HG02798 (cell line): Measurements from ENCODE around the gene OR51F2.
"Not testable (repeated sequence)": the region's sequence is repeated elsewhere in the genome, so short reads cannot be mapped to it uniquely, and the experiment has no call there.

Experiments
- ATAC-seq: cut with Tn5 transposase; IDR thresholded peaks from one replicate; pipeline ENCODE4 v1.9.1; 2021; ENCODE audit warnings: mild to moderate bottlenecking; ENCODE audit not compliant: unreplicated experiment, poor library complexity

Gene OR51F2, protein sequence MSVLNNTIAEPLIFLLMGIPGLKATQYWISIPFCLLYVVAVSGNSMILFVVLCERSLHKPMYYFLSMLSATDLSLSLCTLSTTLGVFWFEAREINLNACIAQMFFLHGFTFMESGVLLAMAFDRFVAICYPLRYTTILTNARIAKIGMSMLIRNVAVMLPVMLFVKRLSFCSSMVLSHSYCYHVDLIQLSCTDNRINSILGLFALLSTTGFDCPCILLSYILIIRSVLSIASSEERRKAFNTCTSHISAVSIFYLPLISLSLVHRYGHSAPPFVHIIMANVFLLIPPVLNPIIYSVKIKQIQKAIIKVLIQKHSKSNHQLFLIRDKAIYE

DNA sequence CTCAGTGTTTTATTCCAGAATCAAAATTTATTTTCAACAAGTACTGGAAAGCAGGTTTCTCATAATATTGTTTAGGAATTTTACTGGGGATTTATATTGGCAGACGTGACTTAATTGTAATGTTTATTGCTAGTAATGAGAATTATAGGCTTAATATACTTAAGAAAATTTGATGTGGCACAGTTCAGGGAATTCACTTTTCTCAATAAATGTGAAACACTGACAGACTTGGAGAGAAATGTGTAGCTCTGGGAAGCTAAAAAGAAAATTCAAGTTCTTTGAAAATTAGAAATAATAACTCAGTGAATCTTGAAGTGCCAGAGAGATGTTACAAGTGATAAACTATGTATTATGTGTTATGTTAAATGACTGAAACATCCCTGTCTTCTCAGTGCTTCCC, at the start of gene OR51F2:
Gene OR51F2 (plus strand): TSS at position 301 of the 400 bp plus-strand sequence. CDS start 101 bp downstream, outside the sequence.
- no peak for ATAC-seq

DNA sequence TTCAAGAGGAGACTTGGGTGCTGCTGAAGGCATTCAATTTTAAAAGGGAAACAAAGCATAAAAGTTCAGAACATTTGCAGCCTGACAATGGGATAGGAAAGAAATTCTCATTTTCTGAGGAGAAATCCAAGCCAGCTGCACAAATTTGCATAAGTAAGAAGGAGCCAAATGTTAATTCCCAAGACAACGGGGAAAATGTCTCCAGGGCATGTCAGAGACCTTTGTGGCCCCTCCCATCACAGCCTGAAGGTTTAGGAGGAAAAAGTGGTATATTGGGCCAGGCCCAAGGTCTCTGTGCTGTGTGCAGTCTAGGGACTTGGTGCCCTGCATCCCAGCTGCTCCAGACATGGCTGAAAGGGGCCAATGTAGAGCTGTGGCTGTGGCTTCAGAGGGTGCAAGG, 38.7 kb upstream of the OR51F2 start:
- ATAC-seq, result no peak

DNA sequence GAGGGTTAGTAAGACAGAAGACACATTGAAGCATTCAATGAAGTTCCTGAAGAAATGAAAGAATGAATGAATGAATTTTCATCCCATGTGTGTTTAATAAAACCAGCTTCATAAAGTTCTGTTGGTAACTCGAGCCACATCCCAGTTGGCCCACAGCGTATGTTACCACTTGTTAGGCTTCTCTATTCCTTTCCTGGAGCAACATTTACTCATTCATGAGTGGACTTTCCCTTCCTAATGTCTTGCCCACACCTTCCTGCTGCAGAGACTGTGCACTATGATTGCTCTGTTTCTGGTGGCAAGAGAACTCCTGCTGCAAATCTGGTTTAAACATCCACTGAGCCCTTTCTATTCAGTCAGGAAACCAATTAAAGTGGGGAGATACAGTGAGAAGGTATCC, 23.9 kb upstream of the OR51F2 start:
- ATAC-seq, result no peak

DNA sequence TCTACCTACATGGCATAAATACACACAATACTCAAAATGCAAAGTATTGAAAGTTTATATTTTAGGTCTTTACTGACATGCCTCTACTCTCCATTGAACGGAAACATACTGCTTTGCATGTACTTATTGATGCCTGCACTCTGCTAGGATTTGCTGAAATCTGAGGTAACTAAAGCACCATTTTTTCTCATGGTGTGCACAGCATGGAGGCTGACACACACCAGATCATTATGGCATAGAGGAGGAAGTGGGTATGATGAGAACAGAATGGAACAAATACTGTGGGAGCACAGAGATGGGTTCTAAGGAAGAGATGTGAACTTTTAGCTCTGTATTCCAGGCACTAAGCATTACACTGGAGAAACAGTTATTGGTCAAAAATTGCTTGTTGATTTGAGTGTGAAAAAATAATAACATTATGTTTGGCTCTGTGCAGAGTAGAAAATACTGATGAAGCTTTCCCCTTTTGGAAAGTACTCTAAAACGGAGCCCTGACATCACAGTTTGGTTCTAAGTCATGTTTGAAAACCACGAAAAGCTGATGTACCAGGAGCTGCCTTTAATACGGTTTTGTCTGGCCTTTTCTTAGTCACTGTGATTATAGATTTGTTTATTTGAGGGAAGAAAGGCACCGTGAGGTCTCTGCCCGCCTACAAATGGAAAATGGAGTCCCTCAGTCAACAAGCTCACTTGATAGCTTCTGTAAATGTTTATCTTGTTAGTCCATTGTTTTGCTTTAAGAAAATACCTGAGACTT, 22.5 kb upstream of the OR51F2 start:
- ATAC-seq, result no peak

DNA sequence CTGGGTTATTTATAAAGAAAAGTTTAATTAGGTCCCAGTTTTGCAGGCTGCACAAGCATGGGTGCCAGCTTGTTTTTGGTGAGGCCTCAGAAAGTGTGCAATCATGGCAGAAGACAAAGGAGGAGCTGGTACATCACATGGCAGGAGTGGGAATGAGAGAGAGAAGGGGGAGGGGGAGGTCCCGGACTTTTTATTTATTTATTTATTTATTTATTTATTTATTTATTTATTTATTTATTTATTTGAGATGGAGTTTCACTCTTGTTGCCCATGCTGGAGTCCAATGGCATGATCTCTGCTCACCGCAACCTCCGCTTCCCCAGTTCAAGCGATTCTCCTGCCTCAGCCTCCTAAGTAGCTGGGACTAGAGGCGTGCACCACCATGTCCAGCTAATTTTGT, 19.8 kb upstream of the OR51F2 start:
- ATAC-seq, result not testable (repeated sequence)

DNA sequence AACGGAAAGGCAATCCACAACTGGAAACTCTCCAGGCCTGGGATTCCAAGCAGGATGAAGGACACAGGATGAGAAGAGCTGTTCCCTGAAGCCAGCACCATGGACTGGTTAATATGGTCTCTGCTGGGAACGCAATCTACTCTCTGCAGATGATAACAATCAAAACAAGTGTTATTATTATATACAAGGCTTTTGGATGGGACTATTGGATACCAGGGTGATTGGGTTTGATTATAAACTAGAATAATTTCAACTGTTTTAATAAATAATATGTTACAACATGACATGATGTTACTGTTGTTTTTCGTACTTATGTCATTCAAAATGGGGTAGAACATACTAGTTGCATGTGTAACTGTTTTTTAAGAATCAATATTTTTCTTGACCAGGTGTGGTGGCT, 16.8 kb upstream of the OR51F2 start, which contains the start of gene OR52R1:
Gene OR52R1 (minus strand): TSS at position 101 of the 400 bp plus-strand sequence. CDS start 0 bp downstream, at position 101.
- no peak for ATAC-seq

DNA sequence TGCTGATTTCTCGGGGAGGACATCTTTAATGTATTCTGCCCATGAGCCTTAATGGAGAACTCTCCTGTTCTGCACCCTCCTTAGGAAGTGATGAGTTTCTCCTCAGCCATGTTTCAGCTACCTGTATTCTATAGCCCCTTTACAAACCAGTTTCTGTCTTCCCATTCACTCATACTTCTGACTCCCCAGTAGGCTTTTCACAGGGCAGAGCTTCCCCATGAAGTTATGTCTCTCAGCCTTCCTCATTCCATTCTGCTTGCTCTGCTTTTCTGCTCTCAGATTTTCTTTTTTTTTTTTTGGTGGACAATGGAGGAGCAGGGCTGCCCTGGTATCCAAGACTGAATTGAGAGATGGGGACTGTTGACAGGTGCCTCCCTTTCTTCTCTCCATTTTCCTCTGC, 12.6 kb upstream of the OR51F2 start:
- no peak for ATAC-seq

DNA sequence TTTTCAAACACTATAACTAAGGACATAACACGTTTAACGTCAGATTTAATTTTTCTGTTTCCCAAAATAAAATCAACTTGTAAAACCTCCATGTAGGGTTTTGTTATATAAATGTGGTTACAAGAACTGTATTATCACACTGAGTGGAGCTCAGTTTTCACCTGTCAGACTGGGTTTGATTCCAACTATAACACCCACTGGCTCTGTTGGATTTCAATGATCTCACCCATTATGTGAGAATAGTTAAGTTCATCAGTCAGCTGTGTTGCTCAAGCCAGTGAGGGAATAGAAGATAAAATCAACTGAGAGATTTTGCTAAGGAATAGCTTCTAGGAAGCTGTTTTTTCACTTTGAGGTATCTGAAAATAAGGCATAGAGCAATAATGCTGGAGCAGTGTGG, 11.9 kb upstream of the OR51F2 start:
- no peak for ATAC-seq

DNA sequence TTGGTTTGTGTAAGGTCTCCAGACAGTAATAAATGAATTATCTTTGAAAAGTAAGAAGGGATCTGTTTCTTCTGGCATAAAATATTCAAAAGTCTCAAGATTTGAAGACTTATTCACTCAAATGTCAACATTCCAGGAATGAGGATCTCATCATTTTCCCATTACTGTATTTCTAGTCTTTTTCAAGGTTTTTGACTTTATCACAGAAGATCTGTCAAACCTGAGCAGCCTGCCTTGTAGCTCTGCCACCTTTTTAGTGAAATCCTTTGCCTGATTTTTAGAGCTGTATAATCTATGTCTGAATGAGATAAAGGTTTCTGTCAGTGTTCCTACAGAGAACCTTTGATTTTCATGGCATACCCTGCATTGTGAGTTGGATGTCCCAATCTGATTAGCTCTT, 4.0 kb downstream of the OR51F2 start:
- no peak for ATAC-seq

DNA sequence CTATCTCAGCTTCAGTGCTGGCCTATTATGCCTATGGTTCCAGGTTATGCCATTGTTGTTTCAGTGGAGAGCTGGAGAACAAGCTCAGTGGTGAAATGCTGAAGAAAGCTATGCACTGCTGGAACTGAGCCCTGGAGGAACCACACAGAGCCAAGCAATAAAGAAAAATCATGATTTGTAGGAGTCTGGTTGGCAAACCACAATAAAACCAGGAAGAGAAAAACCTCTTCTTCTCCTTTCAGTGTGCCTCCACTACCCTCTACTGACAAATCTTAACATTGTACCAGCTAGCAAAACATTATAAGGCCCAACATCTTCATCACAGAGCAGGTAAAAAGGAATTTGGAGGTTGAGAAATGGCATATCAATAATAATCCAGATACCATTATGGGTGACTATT, 5.3 kb downstream of the OR51F2 start:
- no peak for ATAC-seq

DNA sequence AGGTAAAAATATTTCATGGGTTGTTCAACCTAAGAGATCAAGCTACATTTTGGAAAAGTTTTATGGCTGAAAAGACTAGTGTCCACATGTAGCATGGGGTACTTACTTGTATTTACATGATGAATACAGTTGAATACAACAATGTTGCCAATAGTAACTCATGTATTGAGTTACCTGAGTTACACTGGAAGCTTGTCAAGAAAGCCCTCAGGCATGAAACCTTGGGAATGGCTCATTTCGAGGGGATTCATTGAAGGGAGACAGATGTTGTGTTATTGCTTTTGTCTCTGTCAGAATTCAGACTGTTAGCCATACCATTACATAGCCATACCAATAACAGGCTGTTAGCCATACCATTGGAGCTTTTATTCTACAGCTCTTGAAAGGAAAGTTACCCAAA, 9.2 kb downstream of the OR51F2 start:
- ATAC-seq, result no peak

DNA sequence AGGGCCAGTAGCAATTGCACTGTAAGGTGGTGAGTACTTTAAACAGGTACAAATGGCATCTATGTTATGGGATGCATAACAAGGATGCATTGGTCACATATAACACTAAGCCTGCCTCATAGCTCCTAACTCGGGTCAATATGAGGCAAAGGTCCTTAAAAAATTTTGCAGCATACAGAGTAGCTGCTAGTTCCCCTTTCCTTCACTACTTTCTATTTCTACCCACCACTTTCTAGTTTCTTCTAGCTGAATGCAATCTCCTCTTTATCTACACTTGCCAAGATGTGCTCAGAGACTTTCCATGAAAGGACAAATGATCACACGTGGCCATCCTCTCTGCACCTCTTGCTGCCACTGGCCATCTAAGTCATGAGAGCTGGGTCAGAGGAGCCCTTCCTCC, 9.8 kb downstream of the OR51F2 start:
- no peak for ATAC-seq

DNA sequence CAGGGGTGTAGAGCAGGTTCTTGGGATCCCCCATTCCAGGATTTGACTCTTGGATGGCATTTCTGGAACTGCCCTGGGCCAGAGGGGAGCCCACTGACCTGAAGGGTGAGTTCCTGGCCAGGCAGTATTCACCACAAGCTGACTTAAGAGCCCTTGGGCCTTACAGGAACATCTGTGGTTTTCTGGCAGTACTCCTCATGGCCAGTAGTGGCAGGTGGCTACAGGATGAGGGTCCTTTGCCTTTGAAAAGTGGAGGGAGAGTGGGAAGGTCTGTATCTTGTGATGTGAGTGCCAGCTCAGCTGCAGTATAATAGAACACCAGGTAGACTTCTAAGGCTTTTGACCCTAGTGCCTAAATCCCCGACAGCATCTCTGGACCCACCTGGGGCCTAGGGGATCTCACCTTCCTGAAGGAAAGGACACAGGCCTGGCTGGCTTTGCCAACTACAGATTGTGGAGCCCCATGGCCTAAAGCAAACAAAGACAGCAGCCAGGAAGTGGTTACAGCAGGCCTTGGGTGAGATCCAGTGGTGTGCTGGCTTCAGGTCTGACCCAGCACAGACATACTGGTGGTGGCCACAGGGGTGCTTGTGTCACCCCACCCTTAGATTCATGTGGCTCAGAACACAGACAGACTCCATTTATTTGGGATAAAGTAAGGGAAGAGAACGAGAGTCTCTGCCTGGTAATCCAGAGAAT, 18.9 kb downstream of the OR51F2 start:
- ATAC-seq, result no peak

DNA sequence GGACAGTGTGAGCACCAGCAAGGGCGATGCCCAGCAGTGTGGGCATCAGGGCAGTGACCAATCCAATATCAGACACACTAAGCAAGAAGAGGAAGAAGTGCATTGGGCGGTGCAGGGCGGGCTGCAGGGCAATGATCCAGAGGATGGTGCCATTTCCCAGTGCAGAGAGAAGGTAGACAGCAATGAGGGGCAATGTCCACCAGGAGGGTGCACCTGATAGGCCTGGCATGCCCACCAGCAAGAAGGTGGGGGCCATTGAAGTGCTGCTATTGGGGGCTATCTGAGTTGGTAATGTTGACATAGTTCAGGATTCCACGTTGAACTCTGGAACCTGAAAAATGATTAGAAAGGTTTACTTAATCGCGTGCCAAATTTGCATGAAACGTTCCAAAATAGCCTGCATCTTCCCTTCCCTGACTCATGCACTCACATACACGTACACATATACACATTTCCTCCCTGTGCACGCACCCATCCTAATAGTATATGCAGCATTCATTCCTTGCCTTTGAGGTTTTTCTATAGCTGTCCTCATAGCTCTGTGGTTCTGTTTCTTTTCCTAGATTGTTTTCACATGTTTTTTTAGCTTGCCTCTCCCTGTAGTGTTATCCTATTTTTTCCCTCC, 27.9 kb downstream of the OR51F2 start, which contains the start of gene OR51S1:
Gene OR51S1 (minus strand): TSS at position 301 of the 625 bp plus-strand sequence. CDS start 0 bp downstream, at position 301.
- ATAC-seq, result no peak

DNA sequence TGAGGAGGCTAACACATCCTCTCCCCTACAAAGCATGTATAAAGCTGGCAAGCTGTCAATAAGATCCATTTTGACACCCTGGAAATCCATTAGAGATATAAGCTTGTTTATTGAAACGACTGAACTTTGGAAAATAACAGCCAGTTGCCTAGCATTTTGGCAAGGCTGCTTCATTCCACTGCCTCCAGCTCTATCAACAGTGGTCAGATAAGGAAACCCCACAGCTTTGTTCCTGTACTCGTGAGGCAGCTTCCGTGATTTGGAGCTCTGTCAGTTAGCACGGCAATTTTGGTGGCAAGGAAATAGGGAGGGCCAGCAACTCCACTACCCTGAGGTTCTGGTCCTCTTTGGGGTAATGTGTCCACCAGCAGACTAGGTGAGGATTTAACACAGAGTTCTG, 29.9 kb downstream of the OR51F2 start:
- no peak for ATAC-seq

DNA sequence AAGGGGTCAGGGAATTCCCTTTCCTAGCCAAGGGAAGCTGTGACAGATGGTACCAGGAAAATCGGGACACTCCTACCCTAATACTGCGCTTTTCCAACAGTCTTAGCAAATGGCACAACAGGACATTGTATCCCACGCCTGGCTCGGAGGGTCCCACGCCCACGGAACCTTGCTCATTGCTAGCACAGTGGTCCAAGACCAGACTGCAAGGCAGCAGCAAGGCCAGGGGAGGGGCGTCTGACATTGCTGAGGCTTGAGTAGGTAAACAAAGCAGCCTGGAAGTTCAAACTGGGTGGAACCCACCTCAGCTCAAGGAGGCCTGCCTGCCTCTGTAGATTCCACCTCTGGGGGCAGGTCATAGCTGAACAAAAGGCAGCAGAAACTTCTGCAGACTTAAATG, 33.2 kb downstream of the OR51F2 start:
- ATAC-seq, result not testable (repeated sequence)

DNA sequence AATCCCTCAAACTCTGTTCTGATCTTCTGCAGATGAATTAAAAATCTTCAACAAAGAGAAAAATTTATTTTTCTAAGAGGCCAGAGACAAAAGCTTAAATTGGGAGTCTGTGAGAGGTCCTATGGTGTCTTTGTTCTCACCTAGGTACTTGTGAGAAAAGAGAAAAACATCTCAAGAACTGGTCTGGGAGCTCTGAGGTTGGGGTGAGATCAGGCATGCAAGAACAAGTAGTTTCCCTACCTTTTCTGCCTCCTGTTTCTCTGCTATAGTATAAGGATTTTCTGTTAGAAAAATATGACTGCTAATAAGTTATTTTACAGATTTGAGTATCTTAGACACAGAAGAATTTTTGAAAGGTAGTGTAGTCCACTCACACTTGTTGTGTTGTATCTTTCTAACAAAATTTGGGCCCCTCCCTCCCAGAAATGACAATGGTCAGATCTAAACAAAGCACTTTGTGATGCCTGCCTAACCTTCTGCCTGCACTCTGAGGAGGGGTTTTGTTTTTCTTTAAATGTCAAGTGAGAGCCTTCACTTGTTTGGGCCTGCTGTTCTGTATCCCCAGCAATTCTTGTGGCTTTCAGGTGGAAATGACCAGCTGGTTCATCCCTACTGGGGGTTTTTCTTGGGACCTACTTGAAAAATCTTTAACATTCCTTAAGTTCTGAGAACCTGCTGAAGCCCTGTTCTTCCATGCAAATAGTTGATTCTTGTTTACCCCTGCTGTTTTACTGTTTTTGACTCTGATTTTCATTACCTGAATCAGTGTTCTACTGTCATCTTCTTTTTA, 41.5 kb downstream of the OR51F2 start:
- no peak for ATAC-seq

DNA sequence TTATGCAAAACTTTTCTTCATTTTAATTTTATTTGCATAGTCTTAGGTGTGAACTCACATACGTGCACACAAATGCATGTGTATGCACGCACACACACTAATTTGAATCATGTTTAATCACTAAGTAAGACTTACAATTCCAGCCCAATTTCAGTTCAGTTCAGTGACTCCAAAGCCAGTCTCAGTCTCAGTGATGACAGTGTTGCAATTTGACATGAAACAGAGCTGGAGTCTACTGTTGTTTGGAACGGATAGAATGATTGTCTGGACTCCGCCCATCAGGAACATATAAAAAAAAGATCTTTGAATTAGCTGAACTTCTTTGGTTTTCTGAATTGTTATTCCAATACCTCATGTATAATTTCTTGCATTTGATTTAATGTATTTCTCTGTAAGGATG, 42.8 kb downstream of the OR51F2 start:
- ATAC-seq, result no peak

DNA sequence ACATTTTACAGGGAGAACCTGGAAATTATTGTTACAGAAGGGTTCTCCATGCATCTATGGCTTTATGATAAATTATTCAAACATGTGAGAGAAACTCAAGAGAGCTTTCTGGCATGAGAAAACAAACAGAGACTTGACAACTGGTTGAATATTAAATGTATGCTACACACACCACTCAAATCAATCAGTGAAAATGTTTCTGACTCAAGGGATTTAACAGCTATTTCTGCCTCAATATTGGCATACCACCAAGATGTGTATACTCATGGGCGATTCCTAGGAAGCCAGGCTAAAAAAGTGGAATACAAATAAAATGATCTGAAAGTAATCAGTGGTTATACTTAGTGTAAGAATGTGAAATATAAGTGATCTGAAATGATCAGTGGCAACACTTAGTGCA, 44.7 kb downstream of the OR51F2 start:
- ATAC-seq, result no peak
